Esophagus squamous epithelium (tissue), 5 donors: ENCODE data around the gene SETX. TPM values are rescaled to one million over a fixed set of nuclear protein-coding genes. Genes with fewer than 3 reads are reported as not detected.

Source experiments
- DNase-seq: peaks from one replicate; lab custom pipeline; 2025; lab: John Stamatoyannopoulos, UW
- H3K27ac ChIP-seq, 4 donors: fragments of 200-600 bp; sonication (generic); one replicate each; pipeline ENCODE4 v1.5.1; 2016 to 2019; ENCODE audit warnings: mild to moderate bottlenecking in 1 of 4
- H3K27me3 ChIP-seq, 4 donors: fragments of 200-600 bp; sonication (generic); 1 replicate in 3 of 4; 2 replicates in 1 of 4; pipeline versions ENCODE4 v1.5.1 to v1.6.0; 2017 to 2021; ENCODE audit warnings: antibody characterized with exemption in 1 of 4
- H3K36me3 ChIP-seq, 3 donors: fragments of 200-600 bp; sonication (generic); one replicate each; pipeline ENCODE4 v1.5.1; 2016 to 2019
- H3K4me1 ChIP-seq, 3 donors: fragments of 200-600 bp; sonication (generic); one replicate each; pipeline ENCODE4 v1.5.1; 2017 to 2019
- H3K4me3 ChIP-seq, 4 donors: fragments of 200-600 bp; sonication (generic); 1 replicate in 3 of 4; 2 replicates in 1 of 4; pipeline ENCODE4 v1.5.1; 2016 to 2019; ENCODE audit warnings: mild to moderate bottlenecking in 2 of 4, moderate library complexity in 1 of 4
- H3K9me3 ChIP-seq, 3 donors: fragments of 200-600 bp; sonication (generic); one replicate each; pipeline ENCODE4 v1.5.1; 2016 to 2019
- POLR2A ChIP-seq, 4 donors: fragments of 450-650 bp; IDR thresholded peaks; one replicate each; pipeline ENCODE4 v1.6.1; 2017; ENCODE audit warnings: antibody characterized with exemption in 4 of 4, mild to moderate bottlenecking in 4 of 4, moderate library complexity in 3 of 4
- WGBS, 2 donors: methylation state at CpG; one replicate each; pipeline ENCODE4 v1.1.5; 2018; 5-methylcytosine and 5-hydroxymethylcytosine counted together
- intact Hi-C: fragments of 100-400 bp; cut with DNase I; formaldehyde crosslinking; loops from one replicate; pipeline ENCODE4 v1.15.0; 2022
- total RNA-seq, 4 donors: library from RNA; depleted of rRNA; stranded (reverse); fragments of >200 nt; gene quantifications; one replicate each; pipeline ENCODE4 v1.1.0, GENCODE V29; 2016
- TF ChIP-seq, protein P1 (sequence below), 6 experiments: fragments of 450-650 bp in 4 of 6; fragments of 200-600 bp in 2 of 6; sonication (generic) in 2 of 6; IDR thresholded peaks; one replicate each; pipeline ENCODE4 v1.5.1; 2016 to 2019; ENCODE audit warnings: antibody characterized with exemption in 6 of 6, mild to moderate bottlenecking in 4 of 6, moderate library complexity in 4 of 6
- donor health status: DM: yes; HTN: yes; CAD: no.

The SETX gene
- total RNA-seq, 4 donors from 2014 or later: 22.4 to 56.3 (median 33.0) TPM

DNA sequence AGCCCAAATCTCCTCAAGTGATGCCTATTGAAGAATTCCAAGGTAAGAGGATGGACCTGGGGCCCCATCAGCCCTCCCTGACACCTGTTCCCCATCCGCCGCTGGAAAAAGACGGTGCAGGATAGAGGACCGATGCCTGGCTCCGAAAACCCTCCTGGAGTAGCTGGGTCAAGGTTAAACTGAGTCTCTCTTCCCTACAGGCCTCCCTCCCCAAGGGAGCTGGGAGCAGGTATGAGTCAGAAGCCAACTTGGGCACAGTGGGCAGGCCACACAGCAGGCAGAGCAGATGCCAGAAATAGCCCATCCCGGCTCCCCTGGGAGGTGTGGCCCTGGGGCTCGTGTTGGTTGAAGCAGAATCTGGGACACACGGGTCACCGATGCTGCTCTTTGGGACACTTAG is 117.3 kb downstream of the SETX start:
- H3K36me3 ChIP-seq: no peaks in the 10 kb centered on the region
- H3K27me3 ChIP-seq: peaks cover 0 to 94% (median 0%) of the 10 kb centered on the region in 4 donors
- intact Hi-C loops: no loop called here
- DNase-seq: no peak
- no peak for TF ChIP-seq POLR2A (IDR thresholded peaks at IDR 0.05)
- TF ChIP-seq, protein P1, sequence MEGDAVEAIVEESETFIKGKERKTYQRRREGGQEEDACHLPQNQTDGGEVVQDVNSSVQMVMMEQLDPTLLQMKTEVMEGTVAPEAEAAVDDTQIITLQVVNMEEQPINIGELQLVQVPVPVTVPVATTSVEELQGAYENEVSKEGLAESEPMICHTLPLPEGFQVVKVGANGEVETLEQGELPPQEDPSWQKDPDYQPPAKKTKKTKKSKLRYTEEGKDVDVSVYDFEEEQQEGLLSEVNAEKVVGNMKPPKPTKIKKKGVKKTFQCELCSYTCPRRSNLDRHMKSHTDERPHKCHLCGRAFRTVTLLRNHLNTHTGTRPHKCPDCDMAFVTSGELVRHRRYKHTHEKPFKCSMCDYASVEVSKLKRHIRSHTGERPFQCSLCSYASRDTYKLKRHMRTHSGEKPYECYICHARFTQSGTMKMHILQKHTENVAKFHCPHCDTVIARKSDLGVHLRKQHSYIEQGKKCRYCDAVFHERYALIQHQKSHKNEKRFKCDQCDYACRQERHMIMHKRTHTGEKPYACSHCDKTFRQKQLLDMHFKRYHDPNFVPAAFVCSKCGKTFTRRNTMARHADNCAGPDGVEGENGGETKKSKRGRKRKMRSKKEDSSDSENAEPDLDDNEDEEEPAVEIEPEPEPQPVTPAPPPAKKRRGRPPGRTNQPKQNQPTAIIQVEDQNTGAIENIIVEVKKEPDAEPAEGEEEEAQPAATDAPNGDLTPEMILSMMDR (IDR thresholded peaks at IDR 0.05): no peak
- H3K4me3 ChIP-seq: no peak overlapping the region
- peaks cover 0 to 35% (median 12%) of the 10 kb centered on the region in 3 donors for H3K4me1 ChIP-seq
- no peak overlapping the region for H3K27ac ChIP-seq
- no peaks in the 10 kb centered on the region for H3K9me3 ChIP-seq
- WGBS, 2 donors: 75 to 80% methylated on average over 2 to 9 of the region's 9 CpGs

DNA sequence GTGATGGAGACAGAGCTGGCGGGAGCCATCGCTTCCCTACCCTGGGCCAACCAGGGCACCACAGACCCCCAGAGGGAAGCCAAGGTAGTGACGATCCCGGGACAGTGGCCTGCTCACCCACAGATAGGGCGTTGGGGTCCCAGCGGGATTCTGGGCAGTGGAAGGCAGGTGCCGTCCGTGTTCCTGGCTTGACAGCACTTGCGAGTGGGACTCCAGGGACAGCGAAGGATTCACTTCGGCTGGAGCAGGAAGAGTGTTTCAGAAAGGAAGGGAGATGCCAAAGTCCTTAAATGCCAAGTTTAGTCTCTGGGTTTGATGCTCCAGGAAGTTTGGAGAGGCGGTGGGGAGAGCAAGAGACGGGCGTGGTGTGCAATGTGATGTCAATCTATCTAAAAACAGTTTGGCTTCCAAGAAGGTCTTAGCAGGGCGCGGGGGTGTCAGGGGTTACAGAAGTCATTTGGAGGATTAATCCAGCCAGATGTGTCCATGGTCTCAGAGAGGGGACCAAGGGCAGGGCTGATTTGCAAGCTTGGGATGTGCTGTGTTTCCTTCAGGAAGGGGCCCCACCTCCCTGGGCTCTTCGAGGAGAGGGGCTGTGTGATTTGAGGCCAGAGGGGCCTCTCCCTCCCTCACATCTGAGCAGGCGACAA is 118.0 kb downstream of the SETX start:
- peaks cover 0 to 94% (median 0%) of the 10 kb centered on the region in 4 donors for H3K27me3 ChIP-seq
- TF ChIP-seq, protein P1 (IDR thresholded peaks at IDR 0.05): peak in 1 of 6 experiments; percentile 36
- no peak for TF ChIP-seq POLR2A (IDR thresholded peaks at IDR 0.05)
- WGBS, 2 donors: 33 to 52% methylated on average over 13 to 15 of the region's 18 CpGs
- H3K36me3 ChIP-seq: no peaks in the 10 kb centered on the region
- intact Hi-C loops: no loop called here
- no peaks in the 10 kb centered on the region for H3K9me3 ChIP-seq
- H3K27ac ChIP-seq: no peak overlapping the region
- H3K4me3 ChIP-seq: no peak overlapping the region
- peaks cover 0 to 28% (median 10%) of the 10 kb centered on the region in 3 donors for H3K4me1 ChIP-seq
- DNase-seq: no peak

DNA sequence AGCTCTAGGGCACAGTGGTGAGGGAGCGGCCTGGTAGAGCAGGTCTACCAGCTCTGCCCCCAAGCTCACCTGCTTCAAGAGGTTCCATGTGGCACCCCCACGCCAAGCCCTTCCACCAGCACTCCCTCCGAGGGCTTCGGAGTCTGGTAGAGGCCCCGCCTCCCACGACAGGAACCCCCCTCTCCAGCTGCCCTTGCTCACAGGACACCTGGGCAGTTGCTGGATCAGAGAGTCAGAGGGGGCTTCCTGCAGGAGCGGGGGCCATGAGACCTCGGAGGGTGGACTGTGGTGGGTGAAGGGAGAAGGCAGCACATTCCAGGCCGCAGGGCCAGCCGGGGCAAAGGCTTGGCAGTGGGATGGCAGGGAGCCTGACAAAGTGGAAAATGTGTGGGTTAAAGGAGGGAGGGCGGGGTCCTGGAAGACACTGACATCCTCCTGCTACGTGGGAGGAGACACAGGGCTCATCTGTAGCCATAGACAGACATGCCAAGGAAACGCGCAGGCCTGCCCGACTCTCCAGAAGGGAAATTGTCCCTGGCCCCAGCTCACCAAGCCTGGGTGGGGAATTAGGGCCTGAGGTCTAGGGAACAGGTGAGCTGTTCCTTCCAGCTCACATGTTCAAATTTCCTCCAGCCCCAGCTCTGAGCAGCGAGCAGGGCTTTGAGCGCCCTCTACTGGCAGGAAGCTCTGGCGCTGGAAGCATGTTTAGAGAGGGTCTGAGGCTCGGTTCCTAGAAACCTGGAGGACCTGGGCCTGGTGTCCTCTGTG is 118.7 kb downstream of the SETX start:
- Histone ChIP-seq H3K36me3 (no peaks in the 10 kb centered on the region), H3K4me3 (no peak overlapping the region), H3K4me1 (peaks cover 0 to 21% (median 6%) of the 10 kb centered on the region in 3 donors), H3K9me3 (no peaks in the 10 kb centered on the region), H3K27me3 (peaks cover 0 to 95% (median 0%) of the 10 kb centered on the region in 4 donors), H3K27ac (no peak overlapping the region)
- no peak for DNase-seq
- TF ChIP-seq, protein P1 (IDR thresholded peaks at IDR 0.05): peak; percentile 82 to 95 (median 86)
- no peak for TF ChIP-seq POLR2A (IDR thresholded peaks at IDR 0.05)
- WGBS, 2 donors: 15 to 25% methylated on average over 8 to 9 of the region's 19 CpGs
- intact Hi-C loops: no loop called here

DNA sequence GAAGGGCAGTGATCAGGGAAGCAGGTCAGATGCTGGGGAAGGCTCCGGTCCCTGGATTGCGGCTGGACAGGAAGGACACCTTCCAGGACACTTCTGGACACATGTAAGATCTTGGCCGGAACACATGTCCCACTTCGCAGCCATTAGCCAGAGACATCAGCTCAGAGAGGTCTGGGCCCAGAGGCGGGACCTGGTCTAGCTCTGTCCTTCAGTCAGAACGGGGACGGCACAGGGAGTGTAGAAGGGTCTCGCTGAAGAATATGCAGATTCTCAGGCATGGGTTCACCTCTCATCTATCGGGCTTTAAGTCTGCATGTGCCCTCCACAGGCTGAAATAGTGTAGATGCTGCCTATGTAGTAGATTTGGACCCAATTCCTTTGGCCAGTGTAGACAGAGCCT is 119.7 kb downstream of the SETX start:
- WGBS, 2 donors: 76 to 79% methylated on average over 5 to 7 of the region's 9 CpGs
- intact Hi-C loops: no loop called here

More for the DNA sequence above, 119.7 kb downstream of the SETX start:
- no peak for TF ChIP-seq POLR2A (IDR thresholded peaks at IDR 0.05)
- TF ChIP-seq, protein P1 (IDR thresholded peaks at IDR 0.05): no peak
- DNase-seq: no peak
- peaks cover 0 to 12% (median 0%) of the 10 kb centered on the region in 3 donors for H3K4me1 ChIP-seq
- H3K27ac ChIP-seq: no peak overlapping the region
- peaks cover 0 to 97% (median 0%) of the 10 kb centered on the region in 4 donors for H3K27me3 ChIP-seq
- H3K36me3 ChIP-seq: no peaks in the 10 kb centered on the region
- H3K4me3 ChIP-seq: no peak overlapping the region
- H3K9me3 ChIP-seq: no peaks in the 10 kb centered on the region
